ENCODE results near the gene NLGN1.

The NLGN1 gene

GRCh38 chr3:173632945-173633344 lies 235.4 kb downstream of the NLGN1 start:
- DNase-seq (ENCODE audit: low read depth in 2 of 2): no peak

GRCh38 chr3:173635826-173636225 lies 238.3 kb downstream of the NLGN1 start:
- DNase-seq (ENCODE audit: low read depth in 2 of 2): no peak

- DNase-seq (ENCODE audit: low read depth in 2 of 2): no peak
Measured at GRCh38 chr3:173639098-173639497, 241.6 kb downstream of the NLGN1 start.

GRCh38 chr3:173641696-173642095 lies 244.2 kb downstream of the NLGN1 start:
- DNase-seq (ENCODE audit: low read depth in 2 of 2): no peak

GRCh38 chr3:173644086-173645082 lies 246.8 kb downstream of the NLGN1 start:
- no peak for DNase-seq (ENCODE audit: low read depth in 2 of 2)

GRCh38 chr3:173650596-173650995 lies 253.1 kb downstream of the NLGN1 start:
- DNase-seq (ENCODE audit: low read depth in 2 of 2): no peak

GRCh38 chr3:173652093-173652492 lies 254.5 kb downstream of the NLGN1 start:
- DNase-seq (ENCODE audit: low read depth in 2 of 2): no peak

- DNase-seq (ENCODE audit: low read depth in 2 of 2): no peak
Measured at GRCh38 chr3:173653781-173654180, 256.2 kb downstream of the NLGN1 start.

GRCh38 chr3:173659972-173660371 lies 262.4 kb downstream of the NLGN1 start:
- DNase-seq (ENCODE audit: low read depth in 2 of 2): no peak

- DNase-seq (ENCODE audit: low read depth in 2 of 2): no peak
Measured at GRCh38 chr3:173660645-173661299, 263.2 kb downstream of the NLGN1 start.

- no peak for DNase-seq (ENCODE audit: low read depth in 2 of 2)
Measured at GRCh38 chr3:173663696-173664111, 266.2 kb downstream of the NLGN1 start.

- no peak for DNase-seq (ENCODE audit: low read depth in 2 of 2)
Measured at GRCh38 chr3:173676094-173676493, 278.6 kb downstream of the NLGN1 start.

GRCh38 chr3:173681188-173681678 lies 283.7 kb downstream of the NLGN1 start:
- DNase-seq (ENCODE audit: low read depth in 2 of 2): no peak

- DNase-seq (ENCODE audit: low read depth in 2 of 2): no peak
Measured at GRCh38 chr3:173685456-173685855, 287.9 kb downstream of the NLGN1 start.

GRCh38 chr3:173688216-173688842 lies 290.8 kb downstream of the NLGN1 start:
- DNase-seq (ENCODE audit: low read depth in 2 of 2): no peak

GRCh38 chr3:173690542-173691180 lies 293.1 kb downstream of the NLGN1 start:
- DNase-seq (ENCODE audit: low read depth in 2 of 2): no peak

- no peak for DNase-seq (ENCODE audit: low read depth in 2 of 2)
Measured at GRCh38 chr3:173699353-173699752, 301.8 kb downstream of the NLGN1 start.

- DNase-seq (ENCODE audit: low read depth in 2 of 2): no peak
Measured at GRCh38 chr3:173700336-173700735, 302.8 kb downstream of the NLGN1 start.

- no peak for DNase-seq (ENCODE audit: low read depth in 2 of 2)
Measured at GRCh38 chr3:173702561-173702960, 305.0 kb downstream of the NLGN1 start.

GRCh38 chr3:173703771-173704170 lies 306.2 kb downstream of the NLGN1 start:
- no peak for DNase-seq (ENCODE audit: low read depth in 2 of 2)

- DNase-seq (ENCODE audit: low read depth in 2 of 2): no peak
Measured at GRCh38 chr3:173706630-173707029, 309.1 kb downstream of the NLGN1 start.

- DNase-seq (ENCODE audit: low read depth in 2 of 2): no peak
Measured at GRCh38 chr3:173708191-173708590, 310.6 kb downstream of the NLGN1 start.

All from stimulated activated CD8-positive, alpha-beta memory T cell treated with anti-CD3 and anti-CD28 coated beads, Interleukin-15, amount 100 ng/mL, for 4 hours (primary cell).